H9 (cell line): ENCODE results near the gene G3BP2. TPM values are rescaled to one million over a fixed set of nuclear protein-coding genes. Genes with fewer than 3 reads are reported as not detected.

Experiments used
- DNase-seq: peaks from one replicate; pipeline ENCODE4 v3.0.0-alpha.2; 2017
- H2AFZ ChIP-seq: one replicate; pipeline ENCODE4 v1.6.1; 2013; ENCODE audit warnings: mild to moderate bottlenecking, low read length, control low read depth, moderate library complexity
- H2AK5ac ChIP-seq: 2 replicates; pipeline ENCODE4 v1.6.1; 2013; ENCODE audit warnings: low read length, control low read depth, mixed read lengths; ENCODE audit not compliant: insufficient read length
- H2BK120ac ChIP-seq: one replicate; pipeline ENCODE4 v1.6.1; 2013; ENCODE audit warnings: low read depth, mild to moderate bottlenecking, low read length, control low read depth, inconsistent platforms; ENCODE audit not compliant: poor library complexity, severe bottlenecking
- H2BK12ac ChIP-seq: 2 replicates; pipeline ENCODE4 v1.6.1; 2013; ENCODE audit warnings: low read length, control low read depth, mixed read lengths, low read depth; ENCODE audit not compliant: insufficient read length
- H2BK15ac ChIP-seq: 2 replicates; pipeline ENCODE4 v1.6.1; 2013; ENCODE audit warnings: low read depth, low read length, control low read depth
- H2BK20ac ChIP-seq: one replicate; pipeline ENCODE4 v1.6.1; 2013; ENCODE audit warnings: low read depth, mild to moderate bottlenecking, low read length, control low read depth, inconsistent platforms; ENCODE audit not compliant: poor library complexity, severe bottlenecking
- H2BK5ac ChIP-seq: 2 replicates; pipeline ENCODE4 v1.6.1; 2013; ENCODE audit warnings: low read length, control low read depth, mixed read lengths; ENCODE audit not compliant: insufficient read length
- H3K14ac ChIP-seq: 2 replicates; pipeline ENCODE4 v1.6.1; 2013; ENCODE audit warnings: low read length, control low read depth; ENCODE audit not compliant: insufficient read depth
- H3K18ac ChIP-seq: 2 replicates; pipeline ENCODE4 v1.6.1; 2013; ENCODE audit warnings: low read depth, mild to moderate bottlenecking, mixed read lengths, low read length, control low read depth; ENCODE audit not compliant: insufficient read length
- H3K23ac ChIP-seq: 2 replicates; pipeline ENCODE4 v1.6.1; 2013; ENCODE audit warnings: low read length, control low read depth, mixed read lengths, low read depth; ENCODE audit not compliant: insufficient read length
- H3K23me2 ChIP-seq: 2 replicates; pipeline ENCODE4 v1.6.1; 2013; ENCODE audit warnings: low read depth, mild to moderate bottlenecking, mixed read lengths, low read length, control low read depth; ENCODE audit not compliant: insufficient read length, poor library complexity, severe bottlenecking
- H3K27ac ChIP-seq: 2 replicates; pipeline ENCODE4 v1.5.1; 2013; ENCODE audit warnings: low read length, control low read depth, mixed read lengths, low read depth; ENCODE audit not compliant: insufficient read length
- H3K27me3 ChIP-seq: 2 replicates; pipeline ENCODE4 v1.6.1; 2013; ENCODE audit warnings: low read length, control low read depth, inconsistent platforms; ENCODE audit not compliant: insufficient read depth
- H3K4ac ChIP-seq: 2 replicates; pipeline ENCODE4 v1.6.1; 2013; ENCODE audit warnings: low read depth, mild to moderate bottlenecking, control low read depth, inconsistent platforms, low read length, moderate library complexity
- H3K4me1 ChIP-seq: 2 replicates; pipeline ENCODE4 v1.6.1; 2013; ENCODE audit warnings: low read length, control low read depth, inconsistent platforms; ENCODE audit not compliant: insufficient read depth
- H3K4me2 ChIP-seq: 2 replicates; pipeline ENCODE4 v1.6.1; 2013; ENCODE audit warnings: low read length, control low read depth, mixed read lengths; ENCODE audit not compliant: insufficient read length, insufficient read depth
- H3K56ac ChIP-seq: 2 replicates; pipeline ENCODE4 v1.6.1; 2013; ENCODE audit warnings: low read depth, mild to moderate bottlenecking, mixed read lengths, low read length, control low read depth; ENCODE audit not compliant: insufficient read length
- H3K79me1 ChIP-seq: 2 replicates; pipeline ENCODE4 v1.6.1; 2013; ENCODE audit warnings: low read depth, mild to moderate bottlenecking, moderate library complexity, low read length, control low read depth, inconsistent platforms; ENCODE audit not compliant: insufficient read depth, poor library complexity, severe bottlenecking
- H3K79me2 ChIP-seq: 2 replicates; pipeline ENCODE4 v1.6.1; 2013; ENCODE audit warnings: low read length, control low read depth, inconsistent platforms; ENCODE audit not compliant: insufficient read depth
- H3K9ac ChIP-seq: 2 replicates; pipeline ENCODE4 v1.6.1; 2013; ENCODE audit warnings: low read length, control low read depth, mixed read lengths; ENCODE audit not compliant: insufficient read length; ENCODE audit errors: extremely low read depth
- H3K9me3 ChIP-seq: one replicate; pipeline ENCODE4 v1.6.1; 2013; ENCODE audit warnings: low read depth, low read length, inconsistent platforms; ENCODE audit not compliant: control insufficient read depth
- H3T11ph ChIP-seq: one replicate; pipeline ENCODE4 v1.6.1; 2013; ENCODE audit warnings: mild to moderate bottlenecking, low read length, control low read depth, inconsistent platforms
- H4K20me1 ChIP-seq: one replicate; pipeline ENCODE4 v1.6.1; 2013; ENCODE audit not compliant: control insufficient read depth, insufficient read length, insufficient read depth
- H4K5ac ChIP-seq: 2 replicates; pipeline ENCODE4 v1.6.1; 2013; ENCODE audit warnings: low read depth, mild to moderate bottlenecking, mixed read lengths, low read length, control low read depth; ENCODE audit not compliant: insufficient read length
- H4K8ac ChIP-seq: replicated peaks from 2 replicates; pipeline ENCODE4 v1.6.1; 2013; ENCODE audit warnings: low read length, control low read depth, mixed read lengths, low read depth; ENCODE audit not compliant: insufficient read length
- H4K91ac ChIP-seq: 2 replicates; pipeline ENCODE4 v1.6.1; 2013; ENCODE audit warnings: low read depth, mild to moderate bottlenecking, moderate library complexity, mixed read lengths, low read length, control low read depth; ENCODE audit not compliant: insufficient read length
- H3K27ac Mint-ChIP-seq, 3 experiments: 2 replicates in 2 of 3; 3 replicates in 1 of 3; pipeline ENCODE4 v1.8.0; 2020 to 2021; ENCODE audit warnings: mixed read lengths in 3 of 3, mild to moderate bottlenecking in 1 of 3, moderate library complexity in 1 of 3
- H3K27me3 Mint-ChIP-seq: 2 replicates; pipeline ENCODE4 v1.8.0; 2021; ENCODE audit warnings: low read depth, mild to moderate bottlenecking, moderate library complexity, mixed read lengths
- H3K36me3 Mint-ChIP-seq, 3 experiments: 2 replicates in 2 of 3; 3 replicates in 1 of 3; pipeline ENCODE4 v1.8.0; 2020 to 2021; ENCODE audit warnings: low read depth in 3 of 3, mixed read lengths in 3 of 3; ENCODE audit not compliant: insufficient read depth in 1 of 3
- H3K4me1 Mint-ChIP-seq, 2 experiments: 2 replicates each; pipeline ENCODE4 v1.8.0; 2020; ENCODE audit warnings: mixed read lengths in 2 of 2
- H3K4me3 Mint-ChIP-seq, 2 experiments: 2 replicates in 1 of 2; 3 replicates in 1 of 2; pipeline ENCODE4 v1.8.0; 2020 to 2021; ENCODE audit warnings: mild to moderate bottlenecking in 2 of 2, mixed read lengths in 2 of 2, moderate library complexity in 1 of 2
- H3K9me3 Mint-ChIP-seq, 2 experiments: 2 replicates in 1 of 2; 3 replicates in 1 of 2; pipeline ENCODE4 v1.8.0; 2020; ENCODE audit warnings: mild to moderate bottlenecking in 2 of 2, mixed read lengths in 2 of 2, moderate library complexity in 1 of 2
- WGBS: extraction: QIAGEN DNeasy Blood & Tissue Kit; methylation state at CpG from one replicate; pipeline ENCODE4 v1.1.7; 2013; ENCODE audit warnings: missing lambda C conversion rate, low lambda C conversion rate, mixed read lengths; ENCODE audit not compliant: insufficient read length; ENCODE audit errors: extremely low coverage; 5-methylcytosine and 5-hydroxymethylcytosine counted together
- total RNA-seq: library from RNA; stranded (reverse); gene quantifications from 2 replicates; pipeline ENCODE4 v1.2.1, GENCODE V29; 2021
- TF ChIP-seq, protein P1 (sequence below): fragments of 200-600 bp; sonication (generic); conservative IDR thresholded peaks from 3 replicates; pipeline ENCODE4 v1.8.0; 2021; ENCODE audit warnings: antibody characterized with exemption, mild to moderate bottlenecking

Gene G3BP2
- total RNA-seq, 1 experiment from 2014 or later = 405 TPM

DNA sequence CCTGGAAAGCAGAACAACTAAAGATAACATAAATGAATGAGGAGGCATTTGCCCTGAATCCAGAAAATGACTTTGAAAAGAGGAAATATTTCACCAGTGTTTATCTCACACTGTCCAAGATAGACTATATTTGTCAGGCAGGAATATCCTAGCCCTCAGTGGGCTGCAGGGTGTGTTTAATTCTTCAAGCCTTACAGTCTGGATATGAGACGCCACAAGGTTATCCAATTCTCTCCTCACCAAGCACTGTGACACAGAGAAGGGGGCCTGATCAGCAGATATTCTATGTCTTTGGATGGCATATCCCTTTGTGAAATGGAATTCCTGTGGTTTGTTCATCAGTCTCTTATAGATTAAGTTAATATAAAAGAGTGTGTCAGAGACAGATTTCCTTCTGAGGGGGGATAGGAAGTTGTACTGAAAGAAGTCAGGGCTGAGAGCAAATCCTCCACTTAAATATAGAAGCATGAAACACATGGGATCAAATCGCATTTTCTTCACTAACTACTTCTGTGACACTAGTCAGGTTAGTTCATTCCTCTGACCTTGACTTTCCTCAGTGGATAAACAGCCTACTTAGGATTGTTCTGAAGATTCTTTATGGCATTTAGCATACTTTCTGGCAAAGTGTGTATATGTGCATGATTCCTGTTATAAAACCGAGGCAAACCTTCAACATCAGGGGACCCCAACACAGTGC lies 6.8 kb upstream of the G3BP2 start:
- H3K4me1 Mint-ChIP-seq = peaks cover 7 to 24% of the 10 kb centered on the region in 2 experiments
- no peak overlapping the region for H3K9ac ChIP-seq
- H3K4me1 ChIP-seq = no peaks in the 10 kb centered on the region
- no peak overlapping the region for H3K4me2 ChIP-seq
- no peak overlapping the region for H2BK120ac ChIP-seq
- H4K20me1 ChIP-seq = no peaks in the 10 kb centered on the region
- no peak overlapping the region for H2AFZ ChIP-seq
- H3K4me3 Mint-ChIP-seq = no peak overlapping the region
- no peaks in the 10 kb centered on the region for H3K27me3 ChIP-seq
- no peak overlapping the region for H2BK20ac ChIP-seq
- no peaks in the 10 kb centered on the region for H3K79me1 ChIP-seq
- TF ChIP-seq, protein P1, sequence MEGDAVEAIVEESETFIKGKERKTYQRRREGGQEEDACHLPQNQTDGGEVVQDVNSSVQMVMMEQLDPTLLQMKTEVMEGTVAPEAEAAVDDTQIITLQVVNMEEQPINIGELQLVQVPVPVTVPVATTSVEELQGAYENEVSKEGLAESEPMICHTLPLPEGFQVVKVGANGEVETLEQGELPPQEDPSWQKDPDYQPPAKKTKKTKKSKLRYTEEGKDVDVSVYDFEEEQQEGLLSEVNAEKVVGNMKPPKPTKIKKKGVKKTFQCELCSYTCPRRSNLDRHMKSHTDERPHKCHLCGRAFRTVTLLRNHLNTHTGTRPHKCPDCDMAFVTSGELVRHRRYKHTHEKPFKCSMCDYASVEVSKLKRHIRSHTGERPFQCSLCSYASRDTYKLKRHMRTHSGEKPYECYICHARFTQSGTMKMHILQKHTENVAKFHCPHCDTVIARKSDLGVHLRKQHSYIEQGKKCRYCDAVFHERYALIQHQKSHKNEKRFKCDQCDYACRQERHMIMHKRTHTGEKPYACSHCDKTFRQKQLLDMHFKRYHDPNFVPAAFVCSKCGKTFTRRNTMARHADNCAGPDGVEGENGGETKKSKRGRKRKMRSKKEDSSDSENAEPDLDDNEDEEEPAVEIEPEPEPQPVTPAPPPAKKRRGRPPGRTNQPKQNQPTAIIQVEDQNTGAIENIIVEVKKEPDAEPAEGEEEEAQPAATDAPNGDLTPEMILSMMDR = no peak
- no CpG with 5 or more reads among the region's 3 CpGs for WGBS
- H2BK5ac ChIP-seq = no peak overlapping the region
- no peak overlapping the region for H3K56ac ChIP-seq
- H4K91ac ChIP-seq = no peak overlapping the region
- H4K5ac ChIP-seq = no peak overlapping the region
- no peak overlapping the region for H3K14ac ChIP-seq
- H4K8ac ChIP-seq = no peak overlapping the region
- H3K9me3 ChIP-seq = no peaks in the 10 kb centered on the region
- DNase-seq = no peak
- H3K36me3 Mint-ChIP-seq = peaks cover 11 to 28% (median 22%) of the 10 kb centered on the region in 3 experiments; a peak in 5 of 7 replicates
- no peak overlapping the region for H3T11ph ChIP-seq
- H2AK5ac ChIP-seq = no peak overlapping the region
- H3K79me2 ChIP-seq = peaks cover 10% of the 10 kb centered on the region; the same call in 1 of the 2 replicates
- no peaks in the 10 kb centered on the region for H3K9me3 Mint-ChIP-seq
- no peak overlapping the region for H2BK12ac ChIP-seq
- H3K18ac ChIP-seq = no peak overlapping the region
- H3K27me3 Mint-ChIP-seq = no peaks in the 10 kb centered on the region
- no peak overlapping the region for H2BK15ac ChIP-seq
- no peak overlapping the region for H3K4ac ChIP-seq
- no peak overlapping the region for H3K27ac ChIP-seq
- H3K23me2 ChIP-seq = no peaks in the 10 kb centered on the region
- H3K27ac Mint-ChIP-seq = peak overlapping the region in 2 of 3 experiments; percentile 24 to 63; a peak in 3 of 7 replicates
- no peak overlapping the region for H3K23ac ChIP-seq
